WTC11 (cell line): ENCODE data around the gene THBD. TPM values are rescaled to one million over a fixed set of nuclear protein-coding genes. Genes with fewer than 3 reads are reported as not detected.

ENCODE experiments used
- ATAC-seq: fragments of 200-7000 bp; cut with Tn5 transposase; 2 replicates; pipeline ENCODE4 v1.10.0; 2021; ENCODE audit warnings: mild to moderate bottlenecking, moderate library complexity
- CTCF ChIA-PET: fragments of 300-600 bp; sonication (Branson Sonifier 250); formaldehyde crosslinking; loops from one replicate; lab custom pipeline; 2021; ENCODE audit warnings: antibody characterized with exemption; lab: Charles Lee
- POLR2A ChIA-PET: fragments of 350-600 bp; sonication (Branson Sonifier 250); formaldehyde crosslinking; loops from one replicate; lab custom pipeline; 2021; ENCODE audit warnings: antibody characterized with exemption; lab: Charles Lee
- DNase-seq: peaks from one replicate; pipeline ENCODE4 v3.0.0; 2021; ENCODE audit warnings: low spot score
- H3K27ac Mint-ChIP-seq: 2 replicates; pipeline ENCODE4 v1.8.0; 2021; ENCODE audit warnings: mixed read lengths
- H3K27me3 Mint-ChIP-seq: 2 replicates; pipeline ENCODE4 v1.8.0; 2021; ENCODE audit warnings: low read depth, mild to moderate bottlenecking, moderate library complexity, mixed read lengths
- H3K36me3 Mint-ChIP-seq: 2 replicates; pipeline ENCODE4 v1.8.0; 2021; ENCODE audit warnings: mixed read lengths
- H3K4me1 Mint-ChIP-seq: 2 replicates; pipeline ENCODE4 v1.8.0; 2022; ENCODE audit warnings: mixed read lengths
- H3K4me3 Mint-ChIP-seq: 2 replicates; pipeline ENCODE4 v1.8.0; 2021; ENCODE audit warnings: mild to moderate bottlenecking, moderate library complexity, mixed read lengths
- H3K9me3 Mint-ChIP-seq: 2 replicates; pipeline ENCODE4 v1.8.0; 2021; ENCODE audit warnings: mixed read lengths
- ARID4B ChIP-seq: sonication (generic); formaldehyde crosslinking; IDR thresholded peaks from 2 replicates; pipeline ENCODE4 v1.8.0; 2023; ENCODE audit warnings: missing genetic modification reagents, mild to moderate bottlenecking, borderline replicate concordance
- CTCF ChIP-seq: fragments of 200-600 bp; IDR thresholded peaks from 2 replicates; pipeline ENCODE4 v1.8.0; 2022; ENCODE audit warnings: antibody characterized with exemption
- E2F4 ChIP-seq: sonication (generic); formaldehyde crosslinking; IDR thresholded peaks from 2 replicates; pipeline ENCODE4 v1.8.1; 2022; ENCODE audit warnings: low read depth, mild to moderate bottlenecking, moderate library complexity, missing genetic modification reagents, borderline replicate concordance
- E2F5 ChIP-seq: sonication (generic); formaldehyde crosslinking; IDR thresholded peaks from 2 replicates; pipeline ENCODE4 v1.8.1; 2022; ENCODE audit warnings: mild to moderate bottlenecking, moderate library complexity, missing genetic modification reagents
- ETV6 ChIP-seq: sonication (generic); formaldehyde crosslinking; IDR thresholded peaks from 2 replicates; pipeline ENCODE4 v1.8.1; 2022; ENCODE audit warnings: mild to moderate bottlenecking, missing genetic modification reagents
- FOXJ3 ChIP-seq: sonication (generic); formaldehyde crosslinking; IDR thresholded peaks from 2 replicates; pipeline ENCODE4 v1.9.0; 2021; ENCODE audit warnings: missing genetic modification reagents, mild to moderate bottlenecking, borderline replicate concordance
- JUN ChIP-seq: sonication (generic); formaldehyde crosslinking; IDR thresholded peaks from 2 replicates; pipeline ENCODE4 v1.8.0; 2023; ENCODE audit warnings: mild to moderate bottlenecking, missing genetic modification reagents
- RORB ChIP-seq: fragments of 250-450 bp; sonication (Bioruptor Pico); IDR thresholded peaks from 2 replicates; pipeline ENCODE4 v1.9.0; 2021; ENCODE audit warnings: mild to moderate bottlenecking
- TEAD1 ChIP-seq: sonication (generic); formaldehyde crosslinking; IDR thresholded peaks from 2 replicates; pipeline ENCODE4 v1.8.0; 2022; ENCODE audit warnings: mild to moderate bottlenecking, missing genetic modification reagents
- ZNF121 ChIP-seq: sonication (generic); formaldehyde crosslinking; IDR thresholded peaks from 2 replicates; pipeline ENCODE4 v1.8.0; 2023; ENCODE audit warnings: missing genetic modification reagents
- ZNF263 ChIP-seq: sonication (generic); formaldehyde crosslinking; IDR thresholded peaks from 2 replicates; pipeline ENCODE4 v1.8.1; 2022; ENCODE audit warnings: low read depth, mild to moderate bottlenecking, moderate library complexity, missing genetic modification reagents
- ZNF281 ChIP-seq: sonication (generic); formaldehyde crosslinking; IDR thresholded peaks from 2 replicates; pipeline ENCODE4 v1.8.0; 2023; ENCODE audit warnings: mild to moderate bottlenecking, missing genetic modification reagents
- ZSCAN18 ChIP-seq: fragments of 250-450 bp; sonication (Bioruptor Pico); IDR thresholded peaks from 2 replicates; pipeline ENCODE4 v2.1.2; 2022; ENCODE audit warnings: mild to moderate bottlenecking, moderate library complexity
- total RNA-seq: library from RNA; stranded (reverse); gene quantifications from 3 replicates; pipeline ENCODE4 v1.2.3, GENCODE V29; 2021

The THBD gene
- total RNA-seq, 1 experiment from 2014 or later: 1.0 TPM

- TF ChIP-seq JUN (no peak), RORB (CRISPR knock-in tag) (no peak), ZNF121 (no peak), TEAD1 (CRISPR knock-in tag) (no peak), ZNF281 (CRISPR knock-in tag) (no peak), E2F5 (CRISPR knock-in tag) (no peak), CTCF (no peak), FOXJ3 (CRISPR knock-in tag) (no peak), ZSCAN18 (CRISPR knock-in tag) (no peak), ETV6 (no peak), ZNF263 (CRISPR knock-in tag) (no peak)
Measured at GRCh38 chr20:23077277-23077676, 27.8 kb upstream of the THBD start (continued).

- no peak overlapping the region for H3K4me3 Mint-ChIP-seq
- DNase-seq: no peak
- H3K9me3 Mint-ChIP-seq: no peaks in the 10 kb centered on the region
- ChIA-PET CTCF (no interaction called here), POLR2A (no interaction called here)
- H3K36me3 Mint-ChIP-seq: no peaks in the 10 kb centered on the region
- no peaks in the 10 kb centered on the region for H3K27me3 Mint-ChIP-seq
- H3K27ac Mint-ChIP-seq: no peak overlapping the region
- ATAC-seq: no peak
- TF ChIP-seq ARID4B (CRISPR knock-in tag) (no peak), E2F4 (no peak)
- H3K4me1 Mint-ChIP-seq: peaks cover 20% of the 10 kb centered on the region
Measured at GRCh38 chr20:23074052-23074451, 24.6 kb upstream of the THBD start.
